Embryonic facial prominence (tissue), 1 donor: Measurements from ENCODE around the gene INPP5A.
"Not testable (repeated sequence)": the region's sequence is repeated elsewhere in the genome, so short reads cannot be mapped to it uniquely, and the experiment has no call there.

ENCODE experiments used
- DNase-seq: peaks from one replicate; pipeline ENCODE4 v3.0.0-alpha.2; 2016; ENCODE audit errors: extremely low spot score

Gene INPP5A

DNA sequence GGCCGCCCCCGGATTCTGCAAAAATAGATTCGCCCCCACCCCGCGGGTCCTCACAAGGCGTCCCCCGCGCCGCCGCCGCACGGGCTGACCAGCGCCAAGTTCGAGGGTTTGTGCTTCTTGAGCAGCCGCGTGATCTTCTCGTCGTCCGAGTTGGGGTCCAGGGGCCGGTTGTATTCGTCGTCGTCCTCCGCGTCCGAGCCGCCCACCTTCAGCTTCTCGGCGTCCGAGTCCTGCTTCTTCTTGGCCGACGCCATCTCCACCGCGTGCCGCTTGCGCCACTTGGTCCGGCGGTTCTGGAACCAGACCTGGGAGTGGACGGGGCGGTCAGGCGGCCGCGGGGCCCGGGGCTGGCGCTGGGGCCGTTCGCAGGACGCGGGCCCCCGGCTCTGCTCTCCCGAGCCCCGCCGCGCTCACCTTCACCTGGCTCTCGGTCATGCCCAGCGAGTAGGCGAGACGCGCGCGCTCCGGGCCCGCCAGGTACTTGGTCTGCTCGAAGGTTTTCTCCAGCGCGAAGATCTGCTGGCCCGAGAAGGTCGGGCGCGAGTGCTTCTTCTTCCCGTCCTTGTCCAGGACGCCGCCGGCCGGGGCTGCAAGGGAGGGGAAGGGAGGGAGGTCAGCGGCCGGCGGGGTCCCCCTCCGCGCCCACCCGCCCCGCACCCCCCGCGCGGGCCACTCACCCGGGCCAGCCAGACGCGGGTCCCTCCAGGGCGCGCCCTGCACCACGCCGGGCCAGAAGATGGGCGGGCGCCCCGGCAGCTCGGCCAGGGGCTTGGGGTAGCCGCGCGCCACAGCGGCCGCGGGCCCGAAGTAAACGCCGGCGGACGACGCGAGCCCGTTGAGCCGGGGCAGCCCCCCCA, 247.5 kb downstream of the INPP5A start:
- no peak for DNase-seq

- DNase-seq = no peak
Observed at GRCh38 chr10:132785723-132786475, 248.3 kb downstream of the INPP5A start, which contains the start of gene NKX6-2. TSS of gene NKX6-2 (minus strand) at chr10:132786147. CDS start at chr10:132785948, 199 bp downstream.

DNA sequence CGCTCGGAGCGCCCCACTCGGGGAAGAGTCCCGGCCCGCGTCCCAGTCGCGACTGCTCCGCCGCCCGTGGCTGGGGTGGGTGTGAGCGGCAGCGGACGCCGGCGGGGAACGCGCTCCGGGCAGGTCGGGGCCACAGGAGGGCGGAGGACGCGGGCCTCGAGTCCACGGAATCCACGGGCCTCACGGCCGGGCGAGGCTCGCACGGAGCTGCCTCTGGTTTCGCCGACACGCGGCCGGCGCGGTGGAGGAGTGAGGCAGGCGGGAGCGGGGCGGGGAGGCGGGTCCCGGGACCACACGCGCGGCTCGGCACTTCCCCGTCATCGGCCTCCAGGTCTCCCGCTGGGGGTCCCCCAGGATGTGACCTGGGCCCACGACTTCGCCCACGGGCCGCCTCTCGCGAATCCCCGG, 248.9 kb downstream of the INPP5A start:
- DNase-seq = no peak

- DNase-seq = no peak
Observed at GRCh38 chr10:132786884-132787494, 249.4 kb downstream of the INPP5A start.

- DNase-seq = no peak
Observed at GRCh38 chr10:132787495-132788179, 250.1 kb downstream of the INPP5A start.

GRCh38 chr10:132788180-132788830, 250.7 kb downstream of the INPP5A start:
- no peak for DNase-seq

GRCh38 chr10:132788831-132789219, 251.2 kb downstream of the INPP5A start:
- no peak for DNase-seq

- DNase-seq = no peak
Observed at GRCh38 chr10:132789659-132790148, 252.1 kb downstream of the INPP5A start.

DNA sequence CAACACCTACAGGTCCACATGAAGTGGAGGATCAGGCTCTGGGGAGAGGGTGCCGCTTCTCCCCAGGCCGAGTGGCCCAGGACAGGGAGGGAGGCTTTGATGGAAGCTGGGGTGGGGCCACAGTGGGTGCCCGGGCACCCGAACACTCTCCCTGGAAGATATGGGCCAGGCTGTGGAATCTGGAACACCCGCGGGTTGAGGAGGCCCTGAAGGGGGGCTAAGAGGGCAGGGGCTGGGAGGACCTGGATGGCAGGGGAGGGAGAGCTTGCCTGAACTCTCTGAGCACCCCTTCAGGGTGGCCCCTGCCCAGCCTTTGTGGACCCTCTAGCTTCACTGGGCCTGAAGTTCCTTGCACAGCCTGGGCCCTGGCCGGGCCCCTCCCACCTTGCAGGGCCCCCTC, 252.9 kb downstream of the INPP5A start:
- no peak for DNase-seq

GRCh38 chr10:132790934-132791829, 253.6 kb downstream of the INPP5A start:
- DNase-seq = no peak

DNA sequence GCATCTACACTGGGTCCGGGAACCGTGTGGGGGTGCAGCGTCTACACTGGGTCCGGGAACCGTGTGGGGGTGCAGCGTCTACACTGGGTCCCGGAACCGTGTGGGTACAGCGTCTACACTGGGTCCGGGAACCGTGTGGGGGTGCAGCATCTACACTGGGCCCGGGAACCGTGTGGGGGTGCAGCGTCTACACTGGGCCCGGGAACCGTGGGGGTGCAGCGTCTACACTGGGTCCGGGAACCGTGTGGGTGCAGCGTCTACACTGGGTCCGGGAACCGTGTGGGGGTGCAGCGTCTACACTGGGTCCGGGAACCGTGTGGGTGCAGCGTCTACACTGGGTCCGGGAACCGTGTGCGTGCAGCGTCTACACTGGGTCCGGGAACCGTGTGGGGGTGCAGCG, 254.5 kb downstream of the INPP5A start:
- DNase-seq = not testable (repeated sequence)

GRCh38 chr10:132792796-132793195, 255.2 kb downstream of the INPP5A start:
- no peak for DNase-seq

DNA sequence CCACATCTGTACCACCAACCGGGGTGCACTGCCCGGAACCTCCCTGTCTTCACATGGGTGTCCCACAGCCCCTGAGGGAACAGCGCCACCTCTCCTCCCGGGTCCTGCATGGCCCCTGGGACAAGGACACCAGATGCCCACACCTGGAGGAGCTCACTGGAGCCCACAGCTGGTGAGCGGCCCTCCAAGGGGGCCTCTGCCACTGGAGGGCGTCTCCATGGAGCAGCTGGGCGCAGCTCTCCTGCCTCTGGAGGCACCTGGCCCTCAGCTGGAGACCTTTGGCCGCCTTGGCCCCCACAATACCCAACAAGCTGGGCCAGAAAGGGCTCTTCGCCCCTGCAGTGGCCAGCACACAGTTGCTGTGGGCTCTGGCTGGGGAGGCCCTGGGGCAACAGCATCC, 255.6 kb downstream of the INPP5A start:
- no peak for DNase-seq

DNA sequence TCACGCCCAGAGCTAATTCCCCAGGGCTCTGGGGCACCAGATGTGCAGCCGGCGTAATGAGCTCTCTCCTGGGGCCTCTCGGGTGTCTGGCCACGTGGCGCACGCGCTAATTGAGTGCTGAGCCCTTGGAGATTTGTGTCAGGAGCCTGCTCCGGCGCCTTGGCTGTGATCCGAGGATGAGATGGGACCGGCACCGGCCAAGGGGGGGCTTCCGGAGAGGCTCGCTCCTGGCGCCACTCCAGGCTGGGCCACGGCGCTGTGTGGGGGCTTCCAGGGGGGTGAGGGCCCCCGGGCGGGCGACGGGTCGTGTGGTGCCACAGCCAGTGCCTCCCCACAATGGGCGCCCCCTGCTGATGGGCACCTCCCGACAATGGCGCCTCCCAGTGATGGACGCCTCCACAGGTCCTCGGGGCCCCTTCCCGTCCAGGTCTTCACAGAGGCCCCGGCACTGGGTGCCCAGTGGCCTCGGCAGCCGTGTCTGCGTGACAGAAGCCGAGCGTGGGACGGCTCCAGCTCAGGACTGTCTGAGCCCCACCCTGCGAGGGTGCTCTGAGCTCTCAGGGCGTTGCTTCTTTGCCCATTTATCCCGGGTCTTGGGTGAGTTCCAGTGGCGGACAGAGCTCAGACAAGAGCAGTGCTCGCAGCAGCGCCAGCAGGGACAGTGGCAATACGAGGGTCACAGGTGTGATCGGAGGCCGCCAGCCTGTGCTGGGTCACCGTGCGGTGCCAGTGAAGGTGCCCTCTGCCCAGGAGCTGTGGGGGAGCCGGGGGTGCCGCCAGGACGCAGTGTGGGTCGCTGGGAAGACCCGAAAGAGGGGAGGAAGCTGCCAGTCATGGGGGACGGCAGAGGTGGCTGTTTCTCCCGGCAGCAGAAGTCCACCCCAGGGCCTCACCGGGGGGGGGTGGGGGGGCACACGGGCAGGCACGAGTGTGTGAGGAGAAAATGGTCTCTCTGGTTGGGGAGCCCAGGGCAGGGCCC, 256.6 kb downstream of the INPP5A start:
- DNase-seq = no peak

- no peak for DNase-seq
Observed at GRCh38 chr10:132796846-132797245, 259.3 kb downstream of the INPP5A start.

DNA sequence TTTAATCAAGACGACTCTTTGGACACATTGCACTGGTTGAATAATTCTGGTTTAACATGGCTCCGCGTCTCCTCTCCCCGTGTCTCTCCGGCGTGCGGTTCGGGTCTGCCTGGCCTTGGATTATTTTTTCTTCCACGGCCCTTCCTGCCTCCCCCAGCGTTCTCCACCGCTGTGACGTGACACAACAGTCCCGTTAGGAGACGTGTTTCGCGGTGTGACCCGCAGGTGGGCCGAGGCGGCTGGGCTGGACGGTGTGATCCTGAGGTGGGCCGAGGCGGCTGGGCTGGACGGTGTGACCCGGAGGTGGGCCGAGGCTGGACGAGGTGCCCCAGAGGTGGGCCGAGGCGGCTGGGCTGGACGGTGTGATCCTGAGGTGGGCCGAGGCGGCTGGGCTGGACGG, 260.4 kb downstream of the INPP5A start:
- DNase-seq = not testable (repeated sequence)

DNA sequence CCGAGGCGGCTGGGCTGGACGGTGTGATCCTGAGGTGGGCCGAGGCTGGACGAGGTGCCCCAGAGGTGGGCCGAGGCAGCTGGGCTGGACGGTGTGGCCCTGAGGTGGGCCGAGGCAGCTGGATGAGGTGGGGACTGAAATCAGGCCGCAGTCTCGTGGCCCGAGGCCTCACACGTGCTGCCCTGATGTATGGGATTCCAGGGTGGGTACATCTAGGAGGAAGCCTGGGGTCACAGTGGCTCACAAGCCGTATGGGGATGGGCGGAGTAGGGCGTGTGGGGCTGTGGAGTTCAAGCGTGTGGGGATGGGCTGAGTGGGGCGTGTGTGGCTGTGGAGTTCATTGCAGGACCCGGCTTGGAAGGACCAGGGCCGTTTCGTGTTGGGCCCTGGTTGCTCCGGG, 260.8 kb downstream of the INPP5A start:
- DNase-seq = no peak

DNA sequence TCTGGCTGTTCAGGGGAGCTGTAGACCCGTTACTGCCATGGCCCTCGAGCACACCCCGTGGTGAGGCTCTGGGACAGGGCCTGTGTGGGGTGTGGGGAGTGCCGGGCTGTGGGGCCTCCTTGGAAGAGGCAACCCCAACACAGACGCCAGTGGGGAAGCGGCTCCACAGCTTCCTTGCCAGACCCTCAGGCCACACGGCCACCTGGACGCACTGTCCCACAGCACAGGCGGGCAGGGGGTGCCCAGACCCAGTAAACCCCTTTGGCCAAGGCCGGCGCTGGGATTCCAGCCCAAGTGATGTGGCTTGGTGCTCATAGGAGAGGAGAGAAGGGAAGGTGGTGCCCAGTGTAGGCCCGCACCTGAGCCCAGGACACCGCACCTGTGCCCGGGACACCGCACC, 261.3 kb downstream of the INPP5A start:
- no peak for DNase-seq

- no peak for DNase-seq
Observed at GRCh38 chr10:132799865-132800264, 262.3 kb downstream of the INPP5A start.
